NB4 (cell line): ENCODE data around the gene HAUS7.

Source experiments
- DNase-seq: peaks from one replicate; pipeline ENCODE4 v3.0.0; 2010; ENCODE audit warnings: low read depth
- H3K4me3 ChIP-seq: one replicate; pipeline ENCODE4 v1.5.1; 2011; ENCODE audit warnings: mild to moderate bottlenecking, low read depth, low read length, moderate library complexity
- CTCF ChIP-seq: IDR thresholded peaks from one replicate; pipeline ENCODE4 v1.5.1; 2012; ENCODE audit warnings: low read depth, low read length
- MAX ChIP-seq: IDR thresholded peaks from 2 replicates; pipeline ENCODE4 v1.6.1; 2011; ENCODE audit warnings: low read depth, low read length
- MYC ChIP-seq: IDR thresholded peaks from 2 replicates; pipeline ENCODE4 v1.6.1; 2011; ENCODE audit warnings: low read depth, low read length
- POLR2A ChIP-seq: IDR thresholded peaks from 2 replicates; pipeline ENCODE4 v1.6.1; 2011; ENCODE audit warnings: mild to moderate bottlenecking; ENCODE audit not compliant: insufficient read length; ENCODE audit errors: extremely low read depth

Gene HAUS7

GRCh38 chrX:153438532-153438931, 31.8 kb downstream of the HAUS7 start:
- H3K4me3 ChIP-seq, result no peak overlapping the region
- DNase-seq, result peak; percentile 49
- TF ChIP-seq MYC, result no peak
- TF ChIP-seq CTCF, result peak; percentile 32

GRCh38 chrX:153435845-153436244, 34.5 kb downstream of the HAUS7 start:
- no peak for DNase-seq
- no peak overlapping the region for H3K4me3 ChIP-seq
- no peak for TF ChIP-seq POLR2A
- TF ChIP-seq CTCF, result no peak
- TF ChIP-seq MYC, result no peak
- no peak for TF ChIP-seq MAX

GRCh38 chrX:153434801-153435200, 35.6 kb downstream of the HAUS7 start:
- H3K4me3 ChIP-seq, result no peak overlapping the region
- DNase-seq, result no peak
- TF ChIP-seq CTCF (no peak), POLR2A (no peak), MAX (no peak), MYC (no peak)

GRCh38 chrX:153433781-153434285, 36.5 kb downstream of the HAUS7 start:
- no peak overlapping the region for H3K4me3 ChIP-seq
- TF ChIP-seq CTCF (no peak), MAX (no peak), MYC (no peak), POLR2A (no peak)
- no peak for DNase-seq

- no peak overlapping the region for H3K4me3 ChIP-seq
- TF ChIP-seq MAX, result no peak
- no peak for TF ChIP-seq MYC
- TF ChIP-seq CTCF, result no peak
- TF ChIP-seq POLR2A, result no peak
- no peak for DNase-seq
Measured at GRCh38 chrX:153433161-153433680, 37.2 kb downstream of the HAUS7 start.

GRCh38 chrX:153430796-153431195, 39.6 kb downstream of the HAUS7 start:
- DNase-seq, result no peak
- no peak overlapping the region for H3K4me3 ChIP-seq
- no peak for TF ChIP-seq MAX
- no peak for TF ChIP-seq CTCF
- TF ChIP-seq POLR2A, result no peak
- no peak for TF ChIP-seq MYC
